ENCODE data around the gene ADAMTS3. TPM values are rescaled to one million over a fixed set of nuclear protein-coding genes. Genes with fewer than 3 reads are reported as not detected.

Gene ADAMTS3
- total and polyA plus RNA-seq, 3 experiments from 2014 or later, result not detected

GRCh38 chr4:72513227-72513626 is 55.8 kb downstream of the ADAMTS3 start:
- no peaks in the 10 kb centered on the region for H3K27me3 Mint-ChIP-seq
- H3K36me3 ChIP-seq (ENCODE audit: insufficient read depth, low read length), result no peaks in the 10 kb centered on the region
- no peak for DNase-seq
- ChIA-PET POLR2A (no interaction called here), CTCF (no interaction called here)
- no peaks in the 10 kb centered on the region for H3K4me1 ChIP-seq (ENCODE audit: insufficient read depth, low read length)
- no peak overlapping the region for H3K27ac Mint-ChIP-seq
- H3K9me3 Mint-ChIP-seq, result peaks cover 0 to 12% (median 1%) of the 10 kb centered on the region in 5 donors
- no peaks in the 10 kb centered on the region for H3K27me3 ChIP-seq (ENCODE audit: insufficient read depth, low read length, poor library complexity, severe bottlenecking)
- H3K4me3 ChIP-seq (ENCODE audit: low read length), result no peak overlapping the region
- no peaks in the 10 kb centered on the region for H3K4me1 Mint-ChIP-seq
- H3K4me3 Mint-ChIP-seq, result no peak overlapping the region
- no peak overlapping the region for H3K27ac ChIP-seq (ENCODE audit: low read depth, low read length)
- H3K36me3 Mint-ChIP-seq, result no peaks in the 10 kb centered on the region
- no peaks in the 10 kb centered on the region for H3K9me3 ChIP-seq (ENCODE audit: low read length)

- Histone ChIP-seq H3K27ac (ENCODE audit: low read depth, low read length) (no peak overlapping the region), H3K36me3 (ENCODE audit: insufficient read depth, low read length) (no peaks in the 10 kb centered on the region), H3K4me3 (ENCODE audit: low read length) (no peak overlapping the region), H3K4me1 (ENCODE audit: insufficient read depth, low read length) (no peaks in the 10 kb centered on the region), H3K27me3 (ENCODE audit: insufficient read depth, low read length, poor library complexity, severe bottlenecking) (no peaks in the 10 kb centered on the region), H3K9me3 (ENCODE audit: low read length) (no peaks in the 10 kb centered on the region)
- Mint-ChIP-seq H3K27me3 (no peaks in the 10 kb centered on the region), H3K9me3 (peaks cover 0 to 25% (median 0%) of the 10 kb centered on the region in 5 donors), H3K36me3 (no peaks in the 10 kb centered on the region), H3K4me1 (no peaks in the 10 kb centered on the region), H3K27ac (no peak overlapping the region), H3K4me3 (no peak overlapping the region)
- ChIA-PET POLR2A (no interaction called here), CTCF (no interaction called here)
- DNase-seq, result no peak
Measured at GRCh38 chr4:72507860-72508419, 61.1 kb downstream of the ADAMTS3 start.

GRCh38 chr4:72507167-72507566 is 61.9 kb downstream of the ADAMTS3 start:
- Histone ChIP-seq H3K4me3 (ENCODE audit: low read length) (no peak overlapping the region), H3K4me1 (ENCODE audit: insufficient read depth, low read length) (no peaks in the 10 kb centered on the region), H3K36me3 (ENCODE audit: insufficient read depth, low read length) (no peaks in the 10 kb centered on the region), H3K9me3 (ENCODE audit: low read length) (no peaks in the 10 kb centered on the region), H3K27me3 (ENCODE audit: insufficient read depth, low read length, poor library complexity, severe bottlenecking) (no peaks in the 10 kb centered on the region), H3K27ac (ENCODE audit: low read depth, low read length) (no peak overlapping the region)
- Mint-ChIP-seq H3K27me3 (no peaks in the 10 kb centered on the region), H3K9me3 (peaks cover 0 to 25% (median under 1%) of the 10 kb centered on the region in 5 donors), H3K36me3 (no peaks in the 10 kb centered on the region), H3K4me1 (no peaks in the 10 kb centered on the region), H3K4me3 (no peak overlapping the region), H3K27ac (no peak overlapping the region)
- CTCF ChIA-PET, result no interaction called here
- POLR2A ChIA-PET, result no interaction called here
- no peak for DNase-seq

- Histone ChIP-seq H3K27me3 (ENCODE audit: insufficient read depth, low read length, poor library complexity, severe bottlenecking) (no peaks in the 10 kb centered on the region), H3K4me3 (ENCODE audit: low read length) (no peak overlapping the region), H3K9me3 (ENCODE audit: low read length) (no peaks in the 10 kb centered on the region), H3K4me1 (ENCODE audit: insufficient read depth, low read length) (no peaks in the 10 kb centered on the region), H3K27ac (ENCODE audit: low read depth, low read length) (no peak overlapping the region), H3K36me3 (ENCODE audit: insufficient read depth, low read length) (no peaks in the 10 kb centered on the region)
- no peaks in the 10 kb centered on the region for H3K4me1 Mint-ChIP-seq
- peaks cover 0 to 13% (median 3%) of the 10 kb centered on the region in 5 donors for H3K9me3 Mint-ChIP-seq
- no peak overlapping the region for H3K27ac Mint-ChIP-seq
- H3K27me3 Mint-ChIP-seq, result no peaks in the 10 kb centered on the region
- ChIA-PET CTCF (no interaction called here), POLR2A (no interaction called here)
- H3K36me3 Mint-ChIP-seq, result no peaks in the 10 kb centered on the region
- no peak for DNase-seq
- H3K4me3 Mint-ChIP-seq, result no peak overlapping the region
Measured at GRCh38 chr4:72505314-72505744, 63.7 kb downstream of the ADAMTS3 start.

GRCh38 chr4:72500214-72500613 is 68.8 kb downstream of the ADAMTS3 start:
- Mint-ChIP-seq H3K27me3 (no peaks in the 10 kb centered on the region), H3K27ac (no peak overlapping the region), H3K4me1 (no peaks in the 10 kb centered on the region), H3K9me3 (peaks cover 0 to 24% (median 3%) of the 10 kb centered on the region in 5 donors), H3K36me3 (no peaks in the 10 kb centered on the region), H3K4me3 (no peak overlapping the region)
- no peak overlapping the region for H3K4me3 ChIP-seq (ENCODE audit: low read length)
- no peak overlapping the region for H3K27ac ChIP-seq (ENCODE audit: low read depth, low read length)
- no peaks in the 10 kb centered on the region for H3K36me3 ChIP-seq (ENCODE audit: insufficient read depth, low read length)
- CTCF ChIA-PET, result no interaction called here
- POLR2A ChIA-PET, result no interaction called here
- no peaks in the 10 kb centered on the region for H3K27me3 ChIP-seq (ENCODE audit: insufficient read depth, low read length, poor library complexity, severe bottlenecking)
- DNase-seq, result no peak
- H3K4me1 ChIP-seq (ENCODE audit: insufficient read depth, low read length), result no peaks in the 10 kb centered on the region
- no peaks in the 10 kb centered on the region for H3K9me3 ChIP-seq (ENCODE audit: low read length)

GRCh38 chr4:72496119-72496518 is 72.9 kb downstream of the ADAMTS3 start:
- H3K27ac ChIP-seq (ENCODE audit: low read depth, low read length), result no peak overlapping the region
- ChIA-PET POLR2A (no interaction called here), CTCF (no interaction called here)
- no peaks in the 10 kb centered on the region for H3K36me3 ChIP-seq (ENCODE audit: insufficient read depth, low read length)
- no peak overlapping the region for H3K27ac Mint-ChIP-seq
- H3K27me3 Mint-ChIP-seq, result no peaks in the 10 kb centered on the region
- H3K4me1 ChIP-seq (ENCODE audit: insufficient read depth, low read length), result no peaks in the 10 kb centered on the region
- peaks cover 0 to 28% (median 3%) of the 10 kb centered on the region in 5 donors for H3K9me3 Mint-ChIP-seq
- no peaks in the 10 kb centered on the region for H3K4me1 Mint-ChIP-seq
- no peak for DNase-seq
- H3K27me3 ChIP-seq (ENCODE audit: insufficient read depth, low read length, poor library complexity, severe bottlenecking), result no peaks in the 10 kb centered on the region
- H3K4me3 Mint-ChIP-seq, result no peak overlapping the region
- no peaks in the 10 kb centered on the region for H3K9me3 ChIP-seq (ENCODE audit: low read length)
- no peak overlapping the region for H3K4me3 ChIP-seq (ENCODE audit: low read length)
- H3K36me3 Mint-ChIP-seq, result no peaks in the 10 kb centered on the region

- H3K27ac Mint-ChIP-seq, result no peak overlapping the region
- Histone ChIP-seq H3K27me3 (ENCODE audit: insufficient read depth, low read length, poor library complexity, severe bottlenecking) (no peaks in the 10 kb centered on the region), H3K4me1 (ENCODE audit: insufficient read depth, low read length) (no peaks in the 10 kb centered on the region), H3K27ac (ENCODE audit: low read depth, low read length) (no peak overlapping the region), H3K4me3 (ENCODE audit: low read length) (no peak overlapping the region), H3K36me3 (ENCODE audit: insufficient read depth, low read length) (no peaks in the 10 kb centered on the region), H3K9me3 (ENCODE audit: low read length) (no peaks in the 10 kb centered on the region)
- no peak for DNase-seq
- ChIA-PET POLR2A (no interaction called here), CTCF (no interaction called here)
- H3K36me3 Mint-ChIP-seq, result no peaks in the 10 kb centered on the region
- H3K9me3 Mint-ChIP-seq, result peaks cover 0 to 22% (median 3%) of the 10 kb centered on the region in 5 donors
- H3K4me1 Mint-ChIP-seq, result no peaks in the 10 kb centered on the region
- no peaks in the 10 kb centered on the region for H3K27me3 Mint-ChIP-seq
- H3K4me3 Mint-ChIP-seq, result no peak overlapping the region
Measured at GRCh38 chr4:72494156-72494555, 74.9 kb downstream of the ADAMTS3 start.

GRCh38 chr4:72489267-72489666 is 79.8 kb downstream of the ADAMTS3 start:
- Mint-ChIP-seq H3K27me3 (no peaks in the 10 kb centered on the region), H3K9me3 (peaks cover 0 to 10% (median 2%) of the 10 kb centered on the region in 5 donors), H3K4me1 (no peaks in the 10 kb centered on the region), H3K4me3 (no peak overlapping the region), H3K36me3 (no peaks in the 10 kb centered on the region), H3K27ac (no peak overlapping the region)
- no peak for DNase-seq
- POLR2A ChIA-PET, result no interaction called here
- H3K4me3 ChIP-seq (ENCODE audit: low read length), result no peak overlapping the region
- H3K4me1 ChIP-seq (ENCODE audit: insufficient read depth, low read length), result no peaks in the 10 kb centered on the region
- H3K36me3 ChIP-seq (ENCODE audit: insufficient read depth, low read length), result no peaks in the 10 kb centered on the region
- CTCF ChIA-PET, result no interaction called here
- H3K27ac ChIP-seq (ENCODE audit: low read depth, low read length), result no peak overlapping the region
- no peaks in the 10 kb centered on the region for H3K9me3 ChIP-seq (ENCODE audit: low read length)
- H3K27me3 ChIP-seq (ENCODE audit: insufficient read depth, low read length, poor library complexity, severe bottlenecking), result no peaks in the 10 kb centered on the region

- Histone ChIP-seq H3K27me3 (ENCODE audit: insufficient read depth, low read length, poor library complexity, severe bottlenecking) (no peaks in the 10 kb centered on the region), H3K9me3 (ENCODE audit: low read length) (no peaks in the 10 kb centered on the region), H3K27ac (ENCODE audit: low read depth, low read length) (no peak overlapping the region), H3K36me3 (ENCODE audit: insufficient read depth, low read length) (no peaks in the 10 kb centered on the region), H3K4me3 (ENCODE audit: low read length) (no peak overlapping the region), H3K4me1 (ENCODE audit: insufficient read depth, low read length) (no peaks in the 10 kb centered on the region)
- Mint-ChIP-seq H3K27ac (no peak overlapping the region), H3K27me3 (peaks cover 0 to 1% of the 10 kb centered on the region in 2 donors), H3K36me3 (no peaks in the 10 kb centered on the region), H3K9me3 (peaks cover 0 to 3% (median 0%) of the 10 kb centered on the region in 5 donors), H3K4me1 (no peaks in the 10 kb centered on the region), H3K4me3 (no peak overlapping the region)
- ChIA-PET POLR2A (no interaction called here), CTCF (no interaction called here)
- DNase-seq, result no peak
Measured at GRCh38 chr4:72486991-72487390, 82.0 kb downstream of the ADAMTS3 start.

Data from CD8-positive, alpha-beta memory T cell (primary cell).